ENCODE data around the gene TEKTIP1.

GRCh38 chr19:3554254-3555083 is 15.5 kb downstream of the TEKTIP1 start:
- TF ChIP-seq NFIC (IDR thresholded peaks at IDR 0.05) (no peak), YY1 (IDR thresholded peaks at IDR 0.05; ENCODE audit: low read depth) (no peak), MAX (IDR thresholded peaks at IDR 0.05) (no peak), REST (IDR thresholded peaks at IDR 0.05; ENCODE audit: low read depth) (no peak), RAD21 (IDR thresholded peaks at IDR 0.05; ENCODE audit: low read depth) (no peak), EP300 (IDR thresholded peaks at IDR 0.05; ENCODE audit: borderline replicate concordance) (no peak), ZBTB7A (IDR thresholded peaks at IDR 0.05; ENCODE audit: low read depth) (no peak), TCF12 (IDR thresholded peaks at IDR 0.05; ENCODE audit: low read depth) (no peak), FOXM1 (IDR thresholded peaks at IDR 0.05; ENCODE audit: borderline replicate concordance, low read depth) (no peak)

All from Ishikawa (cell line).